T-helper 2 cell treated with Interferon-gamma antibody and Interleukin-4, amounts not matched to agents 100 ng/mL and 5 ng/mL, for 36 hours (primary cell): ENCODE data around the gene HAPLN2. TPM values are rescaled to one million over a fixed set of nuclear protein-coding genes. Genes with fewer than 3 reads are reported as not detected.
"Not testable (repeated sequence)": the region's sequence is repeated elsewhere in the genome, so short reads cannot be mapped to it uniquely, and the experiment has no call there.

Source experiments
- intact Hi-C: fragments of 100-400 bp; cut with micrococcal nuclease; formaldehyde crosslinking; loops from one replicate; pipeline ENCODE4 v1.15.1; 2023
- total RNA-seq: library from RNA; stranded (reverse); gene quantifications from 2 replicates; pipeline ENCODE4 v1.2.3, GENCODE V29; 2022

The HAPLN2 gene
- 0.11 TPM in 1 of 2 replicates, not detected in the other for total RNA-seq

GRCh38 chr1:156618853-156619581, at the start of gene HAPLN2:
Gene HAPLN2 (plus strand): TSS chr1:156619415. CDS start chr1:156623491, 4,076 bp downstream.
- intact Hi-C loops = no loop called here

GRCh38 chr1:156571261-156571852, 47.9 kb upstream of the HAPLN2 start:
- intact Hi-C loops = no loop called here

- intact Hi-C loops = no loop called here
Observed at GRCh38 chr1:156571919-156572662, 47.1 kb upstream of the HAPLN2 start, which contains the start of gene IQGAP3. Gene IQGAP3 (minus strand): TSS chr1:156572565. CDS start chr1:156572529, 36 bp downstream.

GRCh38 chr1:156572663-156573018, 46.6 kb upstream of the HAPLN2 start:
- intact Hi-C loops = no loop called here

- intact Hi-C loops = no loop called here
Observed at GRCh38 chr1:156574039-156574633, 45.1 kb upstream of the HAPLN2 start.

GRCh38 chr1:156577550-156577949, 41.7 kb upstream of the HAPLN2 start:
- intact Hi-C loops = no loop called here

- intact Hi-C loops = no loop called here
Observed at GRCh38 chr1:156578055-156578454, 41.2 kb upstream of the HAPLN2 start.

- intact Hi-C loops = no loop called here
Observed at GRCh38 chr1:156579472-156579871, 39.7 kb upstream of the HAPLN2 start, which contains the start of gene TTC24. Gene TTC24 (plus strand): TSS chr1:156579723. CDS start chr1:156581365, 1,642 bp downstream.

DNA sequence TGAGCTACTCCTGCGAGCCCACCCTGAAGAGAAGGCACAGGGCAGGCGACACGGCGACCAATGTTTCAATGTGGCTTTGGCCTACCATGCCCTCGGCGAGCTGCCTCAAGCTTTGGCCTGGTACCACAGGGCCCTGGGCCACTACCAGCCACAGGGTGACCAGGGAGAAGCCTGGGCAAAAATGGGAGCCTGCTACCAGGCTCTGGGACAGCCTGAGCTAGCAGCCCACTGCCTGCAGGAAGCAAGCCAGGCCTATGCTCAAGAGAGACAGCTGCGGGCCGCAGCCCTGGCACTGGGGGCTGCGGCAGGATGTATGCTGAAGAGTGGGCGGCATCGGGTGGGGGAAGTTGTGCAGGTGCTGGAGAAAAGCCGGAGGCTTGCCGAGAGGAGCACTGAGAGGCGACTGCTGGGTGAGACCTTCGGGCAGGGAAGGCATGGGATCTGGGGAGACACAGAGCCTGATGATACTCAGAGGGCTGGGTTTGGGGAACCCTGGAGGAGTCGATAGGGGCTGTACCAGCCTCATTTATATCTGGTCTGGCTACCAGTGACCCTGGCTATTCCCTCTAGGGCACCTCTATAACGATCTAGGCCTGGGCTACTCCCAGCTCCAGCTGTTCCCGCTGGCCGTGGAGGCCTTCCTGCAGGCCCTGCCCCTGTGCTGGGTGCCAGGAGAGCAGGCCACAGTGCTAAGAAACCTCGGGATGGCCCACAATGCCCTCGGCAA, 37.4 kb upstream of the HAPLN2 start:
- intact Hi-C loops = loop anchor here (5.0 kb wide), 1 partner anchor 75 kb away; no protein-coding TSS in a partner anchor

- intact Hi-C loops = loop anchor here (5.0 kb wide), 1 partner anchor 75 kb away; no protein-coding TSS in a partner anchor
Observed at GRCh38 chr1:156582388-156583017, 36.7 kb upstream of the HAPLN2 start.

DNA sequence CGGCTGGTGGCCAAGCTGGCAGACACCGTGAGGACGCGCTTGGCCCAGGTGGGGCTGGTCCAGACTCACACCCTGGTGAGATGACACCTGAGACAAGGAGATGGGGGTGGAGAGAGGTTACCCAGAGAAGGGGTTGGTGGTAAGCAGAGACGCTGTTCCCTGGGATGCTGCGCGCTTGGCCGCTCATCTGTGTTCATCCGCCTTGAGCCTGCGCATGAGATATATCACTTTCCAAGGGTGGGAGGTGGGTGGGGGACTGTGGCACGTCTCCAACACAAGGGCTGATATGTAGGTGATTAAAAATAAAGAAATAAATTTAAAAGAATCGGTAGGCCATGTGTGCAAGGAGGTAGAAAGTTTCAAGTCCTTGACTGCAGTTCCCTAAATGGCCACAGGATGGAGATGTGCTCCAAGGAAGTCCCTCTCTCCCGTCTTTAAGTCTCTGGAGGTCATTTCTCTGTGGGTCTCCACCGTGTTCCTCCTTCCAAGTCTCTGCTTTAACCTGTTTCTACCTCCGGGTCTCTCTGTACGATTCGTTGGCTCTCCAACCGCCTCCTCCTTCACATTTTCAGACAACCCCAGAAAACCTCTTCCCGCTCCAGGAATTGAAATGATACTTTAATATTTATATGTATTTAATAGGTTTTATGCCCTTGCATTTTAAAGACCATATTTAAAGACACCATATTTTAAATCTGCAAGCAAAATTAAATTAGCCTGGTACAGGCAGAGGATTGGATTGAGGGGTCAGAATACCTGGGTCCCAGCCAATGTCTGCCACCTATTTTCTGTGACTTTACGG, 35.2 kb upstream of the HAPLN2 start:
- intact Hi-C loops = loop anchor here (1.0 to 5.0 kb wide), 4 partner anchors 17 to 103 kb away; partner anchors contain the start of gene GPATCH4

DNA sequence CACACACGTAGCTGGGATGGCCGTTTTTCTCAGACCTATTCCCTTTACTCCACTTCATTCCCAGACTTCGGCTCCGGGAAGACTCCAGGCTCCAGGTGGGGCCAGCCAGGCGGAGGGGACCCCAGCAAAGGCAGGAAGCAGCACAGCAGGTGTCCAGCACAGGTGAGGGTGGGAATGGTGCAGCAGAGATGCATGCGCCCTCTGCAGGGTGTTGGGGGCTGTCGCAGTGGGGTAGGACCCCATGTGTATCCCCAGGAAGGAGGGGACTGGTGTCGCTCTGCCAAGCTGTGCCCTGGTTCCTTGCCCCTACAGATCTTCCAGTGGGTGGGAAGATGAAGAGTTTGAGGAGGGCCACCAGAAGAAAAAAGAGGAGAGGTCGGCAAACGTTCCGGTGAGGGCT, 34.4 kb upstream of the HAPLN2 start:
- intact Hi-C loops = loop anchor here (1.0 to 5.0 kb wide), 4 partner anchors 16 to 104 kb away; partner anchors contain the start of gene GPATCH4

- intact Hi-C loops = no loop called here
Observed at GRCh38 chr1:156586323-156586722, 32.9 kb upstream of the HAPLN2 start.

- intact Hi-C loops = no loop called here
Observed at GRCh38 chr1:156586892-156587477, 32.2 kb upstream of the HAPLN2 start.

GRCh38 chr1:156587927-156588326, 31.3 kb upstream of the HAPLN2 start:
- intact Hi-C loops = not testable (repeated sequence)

DNA sequence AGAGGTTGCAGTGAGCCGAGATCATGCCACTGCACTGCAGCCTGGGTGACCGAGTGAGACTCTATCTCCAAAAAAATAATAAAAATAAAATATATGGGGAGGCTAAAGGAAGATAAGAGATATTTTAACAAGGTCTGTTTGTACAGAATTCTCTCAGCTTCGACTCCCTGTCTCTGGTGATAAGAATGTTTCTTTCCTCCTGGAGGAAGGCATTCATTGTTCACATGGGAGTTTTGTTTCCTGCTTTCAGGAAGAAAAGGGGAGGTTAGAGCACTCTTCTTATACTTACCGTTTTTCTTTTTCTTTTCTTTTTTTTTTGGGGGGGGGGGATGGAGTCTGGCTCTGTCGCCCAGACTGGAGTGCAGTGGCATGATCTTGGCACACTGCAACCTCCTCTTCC, 29.7 kb upstream of the HAPLN2 start:
- intact Hi-C loops = no loop called here

- intact Hi-C loops = loop anchor here (1.0 to 5.0 kb wide), 2 partner anchors 11 to 52 kb away; partner anchors contain the start of genes BCAN and GPATCH4
Observed at GRCh38 chr1:156590326-156591180, 28.7 kb upstream of the HAPLN2 start.

- intact Hi-C loops = loop anchor here (1.0 to 5.0 kb wide), 2 partner anchors 10 to 51 kb away; partner anchors contain the start of genes BCAN and GPATCH4
Observed at GRCh38 chr1:156591181-156591431, 28.1 kb upstream of the HAPLN2 start.
